NCI-H2227 treated with DMSO at 0.1 percent for 48 hours (cell line): Measurements from ENCODE around the gene POGZ.
"Not testable (repeated sequence)": the region's sequence is repeated elsewhere in the genome, so short reads cannot be mapped to it uniquely, and the experiment has no call there.

Experiments used
- DNase-seq: peaks from one replicate; lab custom pipeline; 2025; lab: John Stamatoyannopoulos, UW

The POGZ gene

DNA sequence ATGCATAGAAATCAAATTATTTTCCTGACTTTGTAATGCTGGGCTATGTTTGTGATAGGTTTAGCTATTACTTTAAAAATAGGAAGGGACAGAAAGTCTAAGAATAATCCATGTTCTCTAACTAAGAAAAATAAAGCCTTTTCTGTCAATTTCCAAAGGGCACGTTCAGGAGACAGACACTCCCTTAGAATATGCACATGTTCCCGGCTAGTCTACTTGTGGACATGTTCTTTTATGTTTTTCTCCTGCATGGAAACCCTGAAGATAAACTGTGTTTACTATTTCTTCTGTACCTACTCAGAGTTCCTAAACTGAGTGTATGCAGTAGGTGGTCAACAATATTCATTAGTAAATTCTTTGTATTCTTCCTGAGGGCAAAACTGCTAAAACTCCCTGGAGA is 47.4 kb downstream of the POGZ start:
- no peak for DNase-seq

- no peak for DNase-seq
These were observed 50.4 kb downstream of the POGZ start for GRCh38 chr1:151408891-151409290.

DNA sequence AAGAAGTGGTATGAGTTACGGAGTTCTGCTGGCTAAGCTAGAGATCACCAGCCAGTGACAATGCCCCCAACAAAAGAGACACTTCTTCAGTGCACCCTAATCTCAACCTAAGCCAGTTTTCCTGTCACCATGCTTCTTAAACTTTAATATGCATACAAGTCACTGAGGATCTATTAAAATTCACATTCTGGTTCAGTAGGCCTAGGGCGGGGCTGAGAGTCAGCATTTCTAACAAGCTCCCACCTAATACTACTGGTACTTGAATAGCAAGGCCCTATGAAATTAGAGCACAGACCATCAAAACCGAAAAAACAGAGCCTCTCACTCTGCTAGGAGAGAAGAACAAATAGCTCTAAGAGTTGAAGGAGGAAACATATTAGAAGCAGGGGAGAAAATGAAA is 52.0 kb downstream of the POGZ start:
- no peak for DNase-seq

DNA sequence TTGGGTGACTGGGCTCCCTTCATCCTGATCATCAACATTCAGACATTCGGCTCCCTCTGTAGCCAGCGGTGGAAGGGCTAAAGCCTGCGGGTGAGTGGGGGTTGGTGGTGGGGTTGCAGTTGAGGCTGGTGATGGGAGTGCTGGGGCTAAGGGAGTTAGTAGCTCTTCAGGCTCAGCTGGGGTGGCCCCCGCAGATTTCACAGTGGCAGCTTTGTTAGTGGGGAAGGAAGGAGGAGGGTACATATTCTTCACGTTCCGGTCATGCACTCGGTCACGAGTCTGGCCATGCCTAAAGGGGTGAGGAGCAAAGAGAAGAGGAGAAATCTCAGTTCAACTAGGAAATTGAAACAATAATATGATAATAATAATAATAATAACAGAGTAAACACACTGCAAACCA is 53.1 kb downstream of the POGZ start:
- DNase-seq = no peak

DNA sequence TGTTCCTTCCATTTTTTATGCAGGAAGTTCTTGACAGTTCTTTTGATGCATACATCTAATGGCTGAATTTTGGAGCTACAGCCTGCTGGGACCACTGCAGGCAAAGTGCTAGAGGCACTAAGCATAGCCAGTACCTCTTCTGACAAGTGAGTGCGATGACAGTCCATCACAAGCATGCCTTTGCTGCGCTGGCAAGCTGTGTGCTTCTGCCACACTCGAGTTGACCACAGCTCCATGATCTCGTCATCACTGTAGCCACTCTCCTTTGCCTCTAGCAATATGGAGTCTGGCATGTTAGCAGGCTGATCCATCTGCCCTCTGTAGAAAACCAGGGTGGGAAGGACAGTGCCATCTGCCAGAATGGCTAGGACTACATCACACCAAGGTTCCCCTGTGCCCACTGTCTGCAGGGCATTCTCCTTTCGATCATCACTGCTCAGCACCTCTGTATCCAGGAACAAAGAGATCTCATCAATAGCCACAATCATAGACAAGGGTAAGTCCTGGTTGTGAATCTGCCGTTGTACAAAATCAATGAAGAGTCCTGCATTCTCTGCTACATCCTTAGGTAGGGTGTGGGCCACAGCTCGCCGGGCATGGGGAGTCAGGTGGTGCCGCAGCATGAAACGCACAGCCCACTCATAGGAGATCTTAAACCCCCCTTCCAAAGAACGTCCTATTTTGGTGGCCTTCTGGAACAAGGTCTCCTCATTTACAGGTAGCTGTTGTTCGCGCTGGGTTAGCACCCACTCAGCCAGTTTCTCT is 53.9 kb downstream of the POGZ start:
- DNase-seq = no peak

GRCh38 chr1:151403612-151404011 is 55.7 kb downstream of the POGZ start:
- DNase-seq = no peak

DNA sequence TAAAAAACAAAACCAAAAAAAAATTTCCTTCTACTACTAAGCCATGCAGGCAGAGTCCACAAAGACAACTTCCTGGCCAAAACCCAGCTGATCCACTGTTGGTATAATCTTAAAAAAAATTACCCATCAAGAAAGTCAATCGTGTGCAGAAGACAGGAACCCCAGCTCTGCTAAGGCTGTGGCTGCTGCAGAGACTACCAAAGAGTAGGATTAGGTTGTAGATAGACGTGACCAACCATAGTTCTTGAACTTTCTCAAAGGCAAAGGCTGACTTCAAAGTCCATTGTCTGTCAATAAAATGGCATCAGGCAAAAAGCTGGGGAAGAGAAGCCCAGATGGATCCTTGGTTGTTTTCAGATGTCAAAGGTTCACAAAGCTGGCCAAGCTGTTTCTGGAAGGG is 56.5 kb downstream of the POGZ start:
- DNase-seq = no peak

- DNase-seq = no peak
These were observed 57.4 kb downstream of the POGZ start for GRCh38 chr1:151401860-151402259.

- no peak for DNase-seq
These were observed 58.0 kb downstream of the POGZ start for GRCh38 chr1:151401125-151401788.

GRCh38 chr1:151399324-151400171 is 59.7 kb downstream of the POGZ start, which contains the start of gene PSMB4:
Gene PSMB4, plus strand, starts transcription at chr1:151399573. Its CDS starts 15 bp downstream, at chr1:151399588.
- DNase-seq = peak; percentile 95

DNA sequence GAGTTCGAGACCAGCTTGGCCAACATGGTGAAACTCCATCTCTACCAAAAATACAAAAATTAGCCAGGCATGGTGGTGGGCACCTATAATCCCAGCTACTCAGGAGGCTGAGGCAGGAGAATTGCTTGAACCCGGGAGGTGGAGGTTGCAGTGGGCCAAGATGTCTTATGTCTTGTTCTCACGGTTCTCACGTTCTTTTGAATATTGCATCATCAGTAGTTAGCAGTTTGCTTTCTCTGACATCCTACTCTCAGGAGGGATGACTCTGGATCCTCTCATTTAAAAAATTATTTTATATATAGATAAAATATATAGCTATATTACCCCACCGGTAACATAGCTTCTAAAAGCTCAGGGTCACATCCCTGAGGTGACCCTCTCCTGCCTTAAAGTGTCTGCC is 63.0 kb downstream of the POGZ start:
- DNase-seq = not testable (repeated sequence)

DNA sequence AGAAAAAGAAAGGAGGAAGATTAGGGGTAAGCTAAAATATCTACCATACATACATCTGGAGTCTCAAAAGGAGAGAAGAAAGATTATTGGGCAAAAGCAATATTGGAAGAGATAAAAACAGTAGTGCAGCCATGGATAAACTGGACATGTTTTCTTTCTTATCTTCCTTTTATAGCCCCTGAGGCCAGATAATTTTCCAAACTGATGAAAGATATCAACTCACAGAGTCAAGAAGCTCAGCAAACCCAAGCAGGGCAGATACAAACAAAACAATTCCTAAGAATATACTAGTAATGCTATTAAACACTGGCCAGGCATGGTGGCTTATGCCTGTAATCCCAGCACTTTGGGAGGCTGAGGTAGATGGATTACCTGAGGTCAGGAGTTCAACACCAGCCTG is 65.7 kb downstream of the POGZ start:
- no peak for DNase-seq

DNA sequence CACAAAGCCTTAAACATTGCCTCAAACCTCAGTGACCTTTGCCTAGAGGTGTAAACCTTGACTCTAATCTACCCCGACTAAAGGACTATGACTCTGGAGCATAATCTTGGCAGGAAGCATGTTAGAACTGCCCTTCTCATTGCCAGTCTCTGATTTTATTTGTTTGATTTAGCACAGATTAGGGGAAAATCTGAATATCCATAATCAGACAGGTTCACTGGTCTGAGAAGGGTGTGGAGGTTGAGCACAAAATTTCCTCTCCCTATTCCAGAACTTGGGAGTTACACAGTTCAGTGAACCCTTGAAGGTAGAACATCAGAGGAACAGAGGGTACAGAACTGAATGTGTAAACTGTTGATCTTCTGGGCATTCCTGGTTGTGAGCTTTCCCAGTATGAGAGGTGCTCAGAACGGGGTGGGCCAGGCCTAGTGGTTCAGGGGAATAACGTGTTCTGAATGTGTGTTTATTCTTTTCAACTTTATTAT is 68.2 kb downstream of the POGZ start:
- DNase-seq = no peak

GRCh38 chr1:151390221-151391078 is 68.8 kb downstream of the POGZ start:
- DNase-seq = not testable (repeated sequence)

DNA sequence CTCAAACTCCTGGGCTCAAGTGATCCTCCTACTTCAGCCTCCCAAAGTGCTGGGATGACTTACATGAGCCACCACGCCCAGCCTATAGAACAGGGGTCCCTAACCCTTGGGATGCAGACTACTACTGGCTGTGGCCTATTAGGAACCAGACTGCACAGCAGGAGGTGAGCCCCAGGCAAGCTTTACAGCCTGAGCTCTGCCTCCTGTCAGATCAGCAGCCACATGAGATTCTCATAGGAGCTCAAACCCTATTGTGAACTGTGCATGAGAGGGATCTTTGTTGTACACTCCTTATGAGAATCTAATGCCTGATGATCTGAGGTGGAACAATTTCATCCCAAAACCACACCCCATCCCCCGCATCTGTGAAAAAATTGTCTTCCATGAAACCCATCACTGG is 73.3 kb downstream of the POGZ start:
- no peak for DNase-seq

DNA sequence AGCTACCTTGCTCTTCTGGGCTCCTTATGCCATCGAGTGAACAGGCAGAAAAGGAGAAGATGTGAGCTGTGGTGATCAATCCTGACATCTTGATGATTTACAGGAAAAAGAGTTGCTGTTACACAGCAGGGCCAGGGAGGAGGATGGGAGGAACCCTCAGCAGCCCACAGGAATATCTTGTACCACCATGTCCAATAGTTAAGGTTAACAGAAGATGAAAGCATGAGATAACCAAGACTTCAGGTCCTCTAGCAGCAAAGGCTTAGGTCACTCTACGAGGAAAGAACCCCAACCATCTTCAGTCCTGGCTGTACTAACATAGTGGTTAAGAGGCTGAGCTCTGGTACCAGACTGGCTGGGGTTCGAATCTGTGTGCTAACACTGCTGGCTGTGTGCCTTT is 74.7 kb downstream of the POGZ start:
- no peak for DNase-seq

- no peak for DNase-seq
These were observed 82.0 kb downstream of the POGZ start for GRCh38 chr1:151377150-151377884.

- DNase-seq = no peak
These were observed 86.1 kb downstream of the POGZ start for GRCh38 chr1:151373196-151373595.

- peak; percentile 70 for DNase-seq
These were observed 87.0 kb downstream of the POGZ start, which contains the start of gene SELENBP1 for GRCh38 chr1:151372058-151372934. Gene SELENBP1, minus strand, starts transcription at chr1:151372705. Its CDS starts 64 bp downstream, at chr1:151372641.
